H1 (cell line): ENCODE measurements around the gene RNF187. TPM values are rescaled to one million over a fixed set of nuclear protein-coding genes. Genes with fewer than 3 reads are reported as not detected.

Experiments
- CTCF ChIA-PET: fragments of 300-600 bp; sonication (Branson Sonifier 250); formaldehyde crosslinking; loops from one replicate; lab custom pipeline; 2021; ENCODE audit not compliant: partially characterized antibody; lab: Charles Lee
- POLR2A ChIA-PET: fragments of 300-600 bp; sonication (Branson Sonifier 250); formaldehyde crosslinking; loops from one replicate; lab custom pipeline; 2021; ENCODE audit warnings: inconsistent platforms; ENCODE audit not compliant: partially characterized antibody; lab: Charles Lee
- DNase-seq, 2 experiments: peaks; one replicate each; pipeline versions ENCODE4 v3.0.0 to v3.0.0-alpha.2; 2010 to 2022; ENCODE audit warnings: low spot score in 2 of 2, low read depth in 1 of 2, mixed read lengths in 1 of 2
- FAIRE-seq: peaks from 2 replicates; lab custom pipeline; 2011; peaks lifted over from hg19 to GRCh38; lab: Jason Lieb, UNC
- H2AFZ ChIP-seq: 2 replicates; pipeline ENCODE4 v1.8.1; 2012; ENCODE audit warnings: low read length, inconsistent platforms
- H2AK5ac ChIP-seq: 2 replicates; pipeline ENCODE4 v1.6.1; 2013; ENCODE audit warnings: low read depth, low read length
- H2BK120ac ChIP-seq: replicated peaks from 2 replicates; pipeline ENCODE3; 2013; ENCODE audit warnings: low read depth, low read length, inconsistent platforms
- H2BK12ac ChIP-seq: 2 replicates; pipeline ENCODE4 v1.6.1; 2013; ENCODE audit warnings: low read depth, low read length
- H2BK15ac ChIP-seq: 2 replicates; pipeline ENCODE4 v1.6.1; 2013; ENCODE audit warnings: low read length
- H2BK20ac ChIP-seq: 2 replicates; pipeline ENCODE4 v1.6.1; 2013; ENCODE audit warnings: low read length
- H2BK5ac ChIP-seq: 2 replicates; pipeline ENCODE4 v1.6.1; 2013; ENCODE audit warnings: low read depth, low read length
- H3K14ac ChIP-seq: 2 replicates; pipeline ENCODE4 v1.6.1; 2013; ENCODE audit warnings: inconsistent platforms; ENCODE audit not compliant: insufficient read length
- H3K18ac ChIP-seq: 2 replicates; pipeline ENCODE4 v1.6.1; 2013; ENCODE audit warnings: low read length; ENCODE audit errors: extremely low read depth
- H3K23ac ChIP-seq: 2 replicates; pipeline ENCODE4 v1.6.1; 2013; ENCODE audit warnings: inconsistent platforms; ENCODE audit not compliant: insufficient read length
- H3K23me2 ChIP-seq: 2 replicates; pipeline ENCODE4 v1.6.1; 2013; ENCODE audit warnings: low read depth, low read length
- H3K27ac ChIP-seq: 2 replicates; pipeline ENCODE4 v1.6.1; 2011; ENCODE audit warnings: low read depth, low read length, inconsistent platforms
- H3K27me3 ChIP-seq, 4 experiments: replicated peaks in 1 of 4; 1 replicate in 1 of 4; 2 replicates in 3 of 4; pipeline versions ENCODE4 v1.6.1 to v1.8.1; 2011 to 2013; ENCODE audit warnings: low read length in 3 of 4, mild to moderate bottlenecking in 3 of 4, inconsistent platforms in 2 of 4, mixed read lengths in 2 of 4, moderate library complexity in 1 of 4; ENCODE audit not compliant: control insufficient read depth in 3 of 4, insufficient read depth in 3 of 4; ENCODE audit errors: extremely low read depth in 1 of 4
- H3K36me3 ChIP-seq, 4 experiments: 2 replicates each; pipeline versions ENCODE4 v1.6.1 to v1.8.1; 2011 to 2013; ENCODE audit warnings: mild to moderate bottlenecking in 4 of 4, low read length in 3 of 4, moderate library complexity in 2 of 4, control low read depth in 1 of 4, inconsistent platforms in 1 of 4; ENCODE audit not compliant: insufficient read depth in 4 of 4, control insufficient read depth in 2 of 4
- H3K4ac ChIP-seq: replicated peaks from 2 replicates; pipeline ENCODE3; 2013; ENCODE audit warnings: low read length, low read depth, mixed read lengths, inconsistent platforms; ENCODE audit not compliant: insufficient read length
- H3K4me1 ChIP-seq, 4 experiments: replicated peaks in 1 of 4; 1 replicate in 1 of 4; 2 replicates in 3 of 4; pipeline versions ENCODE4 v1.6.1 to v1.8.1; 2011 to 2013; ENCODE audit warnings: low read length in 3 of 4, inconsistent platforms in 2 of 4, mixed read lengths in 1 of 4; ENCODE audit not compliant: insufficient read depth in 4 of 4, control insufficient read depth in 3 of 4
- H3K4me2 ChIP-seq, 2 experiments: 2 replicates each; pipeline versions ENCODE4 v1.6.1 to v1.8.1; 2011 to 2013; ENCODE audit warnings: low read depth in 2 of 2, low read length in 2 of 2, control low read depth in 1 of 2, inconsistent platforms in 1 of 2, mild to moderate bottlenecking in 1 of 2; ENCODE audit not compliant: insufficient read depth in 1 of 2
- H3K4me3 ChIP-seq, 4 experiments: fragments of 200-600, 300-600 bp in 1 of 4; sonication (generic), shearing (Covaris generic), sonication (Bioruptor Twin) in 1 of 4; 2 replicates each; pipeline versions ENCODE4 v1.5.1 to v1.8.1; 2011 to 2016; ENCODE audit warnings: low read length in 4 of 4, low read depth in 3 of 4, control low read depth in 2 of 4, inconsistent platforms in 2 of 4, mild to moderate bottlenecking in 2 of 4, mixed read lengths in 1 of 4, moderate library complexity in 1 of 4; ENCODE audit not compliant: insufficient read depth in 2 of 4; ENCODE audit errors: extremely low read depth in 1 of 4
- H3K56ac ChIP-seq: replicated peaks from 2 replicates; pipeline ENCODE3; 2013; ENCODE audit warnings: low read depth, mild to moderate bottlenecking, mixed read lengths, low read length, inconsistent platforms; ENCODE audit not compliant: insufficient read length
- H3K79me1 ChIP-seq: 2 replicates; pipeline ENCODE4 v1.6.1; 2013; ENCODE audit warnings: low read depth, low read length, control low read depth
- H3K79me2 ChIP-seq, 2 experiments: 2 replicates each; pipeline versions ENCODE4 v1.6.1 to v1.8.1; 2012 to 2013; ENCODE audit warnings: low read length in 2 of 2, mild to moderate bottlenecking in 2 of 2, inconsistent platforms in 1 of 2; ENCODE audit not compliant: insufficient read depth in 2 of 2, control insufficient read depth in 1 of 2
- H3K9ac ChIP-seq, 4 experiments: replicated peaks in 1 of 4; 1 replicate in 1 of 4; 2 replicates in 3 of 4; pipeline versions ENCODE4 v1.6.1 to v1.8.1; 2011 to 2013; ENCODE audit warnings: low read depth in 3 of 4, low read length in 3 of 4, control low read depth in 2 of 4, mild to moderate bottlenecking in 2 of 4, moderate library complexity in 2 of 4, inconsistent platforms in 1 of 4; ENCODE audit errors: extremely low read depth in 1 of 4
- H3K9me3 ChIP-seq, 2 experiments: 2 replicates each; pipeline versions ENCODE4 v1.6.1 to v1.8.1; 2012 to 2013; ENCODE audit warnings: mild to moderate bottlenecking in 2 of 2, moderate library complexity in 2 of 2, control low read depth in 1 of 2, inconsistent platforms in 1 of 2, low read depth in 1 of 2, low read length in 1 of 2, mixed read lengths in 1 of 2; ENCODE audit not compliant: insufficient read depth in 2 of 2
- H4K20me1 ChIP-seq, 2 experiments: replicated peaks in 1 of 2; 2 replicates each; pipeline versions ENCODE3 to v1.8.1; 2011 to 2013; ENCODE audit warnings: inconsistent platforms in 2 of 2, low read length in 2 of 2, mild to moderate bottlenecking in 1 of 2; ENCODE audit not compliant: insufficient read depth in 2 of 2, control insufficient read depth in 1 of 2
- H4K5ac ChIP-seq: 2 replicates; pipeline ENCODE4 v1.6.1; 2013; ENCODE audit warnings: low read length, low read depth, mixed read lengths, inconsistent platforms; ENCODE audit not compliant: insufficient read length
- H4K8ac ChIP-seq: 2 replicates; pipeline ENCODE4 v1.8.0; 2013; ENCODE audit warnings: mild to moderate bottlenecking, moderate library complexity, low read length, inconsistent platforms; ENCODE audit not compliant: insufficient read depth; ENCODE audit errors: extremely low read depth
- H4K91ac ChIP-seq: replicated peaks from 2 replicates; pipeline ENCODE3; 2013; ENCODE audit warnings: low read length, mixed read lengths, inconsistent platforms; ENCODE audit not compliant: insufficient read length
- CREB1 ChIP-seq: IDR thresholded peaks from 2 replicates; pipeline ENCODE4 v1.6.1; 2012; ENCODE audit warnings: inconsistent platforms
- CTBP2 ChIP-seq: IDR thresholded peaks from 2 replicates; pipeline ENCODE4 v1.7.0; 2011; ENCODE audit warnings: borderline replicate concordance, mild to moderate bottlenecking, moderate library complexity, mixed read lengths, low read length; ENCODE audit not compliant: insufficient read depth, insufficient read length
- SUZ12 ChIP-seq: fragments of 200-600 bp; sonication (generic); IDR thresholded peaks from 2 replicates; pipeline ENCODE4 v1.6.1; 2012; ENCODE audit warnings: mild to moderate bottlenecking, inconsistent platforms, low read length, moderate library complexity, mixed read lengths
- YY1 ChIP-seq: IDR thresholded peaks from 2 replicates; pipeline ENCODE4 v1.6.1; 2011; ENCODE audit warnings: low read depth, mild to moderate bottlenecking, low read length
- WGBS, 2 experiments: shearing (Covaris generic) in 1 of 2; methylation state at CpG; one replicate each; pipeline versions ENCODE4 v1.1.6 to v1.1.7; 2013 to 2015; ENCODE audit warnings: low lambda C conversion rate in 2 of 2, mixed read lengths in 2 of 2, inconsistent platforms in 1 of 2, low coverage in 1 of 2, missing lambda C conversion rate in 1 of 2; ENCODE audit not compliant: insufficient replicate concordance in 2 of 2, insufficient coverage in 1 of 2, insufficient read length in 1 of 2; ENCODE audit errors: extremely low coverage in 1 of 2, missing lambda C conversion rate in 1 of 2; 5-methylcytosine and 5-hydroxymethylcytosine counted together
- polyA plus RNA-seq, 7 experiments: library from polyadenylated mRNA; depleted of rRNA in 3 of 7; stranded (reverse) in 5 of 7; unstranded in 2 of 7; fragments of >200 nt in 5 of 7; fragments of 200-250 nt in 2 of 7; gene quantifications; 1 replicate in 5 of 7; 2 replicates in 1 of 7; 4 replicates in 1 of 7; pipeline versions ENCODE4 v1.2.1 to v1.2.3, GENCODE V29; 2011 to 2013; ENCODE audit warnings: missing spikeins in 2 of 7, mixed read lengths in 2 of 7
- total RNA-seq: library from RNA; stranded (reverse); fragmentation: NEBNext Ultra II Directional; extraction: Animal tissue kit (Norgen Biotek cat#: 25700); gene quantifications from 2 replicates; pipeline ENCODE4 v1.2.1, GENCODE V29; 2021
- TF ChIP-seq, protein P1 (sequence below): IDR thresholded peaks from 2 replicates; pipeline ENCODE4 v1.6.1; 2011; ENCODE audit warnings: low read length, improper control_type of control experiment

Gene RNF187
- total and polyA plus RNA-seq, 2 of the 8 experiments (the other 6 are each of a cell fraction or from before 2014, with no cell fraction given) = 47.0 to 113 TPM

DNA sequence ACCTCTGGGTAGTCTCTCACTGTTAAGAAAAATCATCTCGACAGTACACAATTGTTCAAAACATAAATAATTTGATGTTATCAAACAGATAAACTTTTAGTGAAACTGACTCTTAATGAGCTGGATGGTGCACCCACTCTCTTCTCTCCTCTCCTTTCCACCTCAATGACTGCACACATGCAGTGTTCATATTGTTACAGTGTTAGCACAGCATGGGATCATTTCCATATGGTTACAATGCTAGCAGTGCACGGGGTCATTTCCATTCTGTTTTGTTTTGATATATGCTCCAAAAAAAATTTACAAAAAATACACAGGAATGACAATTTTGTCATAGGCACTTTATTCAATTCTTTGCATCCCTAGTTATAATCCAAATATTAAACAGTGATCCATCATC lies 26.4 kb upstream of the RNF187 start:
- Histone ChIP-seq H3K79me1 (0 out of 2 replicates have a peak, but pooled peaks cover 2% of the 10 kb centered on the region), H3K36me3 (no peaks in the 10 kb centered on the region), H2BK20ac (no peak overlapping the region), H3K27ac (no peak overlapping the region), H3K23me2 (peaks cover 18% of the 10 kb centered on the region), H2BK15ac (no peak overlapping the region), H2AFZ (no peak overlapping the region), H3K27me3 (peaks cover 0 to 16% (median 12%) of the 10 kb centered on the region in 4 experiments; a peak in 5 of 7 replicates), H3K4me3 (no peak overlapping the region), H2BK12ac (no peak overlapping the region), H2AK5ac (no peak overlapping the region), H3K4ac (no peak overlapping the region), H3K9me3 (no peaks in the 10 kb centered on the region), H3K9ac (no peak overlapping the region), H3K4me2 (no peak overlapping the region), H3K18ac (no peak overlapping the region), H2BK5ac (no peak overlapping the region), H4K91ac (no peak overlapping the region), H4K5ac (no peak overlapping the region), H3K56ac (no peak overlapping the region), H4K8ac (no peak overlapping the region), H3K23ac (no peak overlapping the region), H2BK120ac (no peak overlapping the region), H3K4me1 (peaks cover 0 to 15% (median 5%) of the 10 kb centered on the region in 4 experiments; a peak in 5 of 7 replicates), H4K20me1 (peaks cover 0 to 5% of the 10 kb centered on the region in 2 experiments), H3K79me2 (peaks cover 0 to 12% of the 10 kb centered on the region in 2 experiments; a peak in 2 of 4 replicates), H3K14ac (no peak overlapping the region)
- 71% methylated on average over 2 of the region's 2 CpGs; no CpG with 5 or more reads in 1 of the 2 experiments for WGBS, 2 experiments
- DNase-seq = no peak
- CTCF ChIA-PET = interaction anchor here (1.2 to 8.9 kb wide), 3 partner anchors 13 to 87 kb away, joined by 3 to 117 read pairs (median 23); no protein-coding TSS in a partner anchor
- POLR2A ChIA-PET = interaction anchor here (1.0 to 14.5 kb wide), 3 partner anchors 14 to 28 kb away, joined by 3 to 232 read pairs (median 82); partner anchors contain the start of gene RNF187
- TF ChIP-seq CTBP2 (no peak), YY1 (no peak), CREB1 (no peak), SUZ12 (no peak)
- TF ChIP-seq, protein P1, sequence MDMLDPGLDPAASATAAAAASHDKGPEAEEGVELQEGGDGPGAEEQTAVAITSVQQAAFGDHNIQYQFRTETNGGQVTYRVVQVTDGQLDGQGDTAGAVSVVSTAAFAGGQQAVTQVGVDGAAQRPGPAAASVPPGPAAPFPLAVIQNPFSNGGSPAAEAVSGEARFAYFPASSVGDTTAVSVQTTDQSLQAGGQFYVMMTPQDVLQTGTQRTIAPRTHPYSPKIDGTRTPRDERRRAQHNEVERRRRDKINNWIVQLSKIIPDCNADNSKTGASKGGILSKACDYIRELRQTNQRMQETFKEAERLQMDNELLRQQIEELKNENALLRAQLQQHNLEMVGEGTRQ = no peak
- no peak for FAIRE-seq
